ENCODE data around the gene TM4SF4. TPM values are rescaled to one million over a fixed set of nuclear protein-coding genes. Genes with fewer than 3 reads are reported as not detected.
A peak's percentile ranks its signal among the peaks of the same experiment; 100 is the strongest.

TM4SF4 gene
- total RNA-seq, 3 donors from 2014 or later = 0.14 to 7.1 TPM; not detected in 1

GRCh38 chr3:149527531-149528339 lies 53.2 kb downstream of the TM4SF4 start:
- TF ChIP-seq, protein P1, sequence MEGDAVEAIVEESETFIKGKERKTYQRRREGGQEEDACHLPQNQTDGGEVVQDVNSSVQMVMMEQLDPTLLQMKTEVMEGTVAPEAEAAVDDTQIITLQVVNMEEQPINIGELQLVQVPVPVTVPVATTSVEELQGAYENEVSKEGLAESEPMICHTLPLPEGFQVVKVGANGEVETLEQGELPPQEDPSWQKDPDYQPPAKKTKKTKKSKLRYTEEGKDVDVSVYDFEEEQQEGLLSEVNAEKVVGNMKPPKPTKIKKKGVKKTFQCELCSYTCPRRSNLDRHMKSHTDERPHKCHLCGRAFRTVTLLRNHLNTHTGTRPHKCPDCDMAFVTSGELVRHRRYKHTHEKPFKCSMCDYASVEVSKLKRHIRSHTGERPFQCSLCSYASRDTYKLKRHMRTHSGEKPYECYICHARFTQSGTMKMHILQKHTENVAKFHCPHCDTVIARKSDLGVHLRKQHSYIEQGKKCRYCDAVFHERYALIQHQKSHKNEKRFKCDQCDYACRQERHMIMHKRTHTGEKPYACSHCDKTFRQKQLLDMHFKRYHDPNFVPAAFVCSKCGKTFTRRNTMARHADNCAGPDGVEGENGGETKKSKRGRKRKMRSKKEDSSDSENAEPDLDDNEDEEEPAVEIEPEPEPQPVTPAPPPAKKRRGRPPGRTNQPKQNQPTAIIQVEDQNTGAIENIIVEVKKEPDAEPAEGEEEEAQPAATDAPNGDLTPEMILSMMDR (IDR thresholded peaks at IDR 0.05) = no peak
- Histone ChIP-seq H3K4me1 (ENCODE audit: low read depth) (peaks cover 9% of the 10 kb centered on the region), H3K9me3 (no peaks in the 10 kb centered on the region), H3K4me3 (no peak overlapping the region), H3K36me3 (ENCODE audit: low read depth) (no peaks in the 10 kb centered on the region)
- intact Hi-C loops (cut with DNase I, micrococcal nuclease) = loop anchor here in 1 of 2 donors (5.0 kb wide), 1 partner anchor 130 kb away; the partner anchor contains the start of gene WWTR1
- no peak for DNase-seq
- ATAC-seq = peak; percentile 61

DNA sequence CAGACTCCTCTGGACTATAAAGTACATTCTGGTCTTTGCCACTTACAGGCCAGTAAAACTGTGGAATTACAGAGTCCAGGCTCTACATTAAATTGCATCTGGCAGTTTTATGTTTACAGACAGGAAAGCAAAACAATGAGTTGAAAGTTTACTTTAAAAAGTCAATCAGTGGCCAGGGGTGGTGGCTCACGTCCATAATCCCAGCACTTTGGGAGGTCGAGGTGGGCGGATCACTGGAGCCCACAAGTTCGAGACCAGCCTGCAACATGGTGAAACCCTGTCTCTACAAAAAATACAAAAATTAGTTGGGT lies 53.8 kb downstream of the TM4SF4 start:
- DNase-seq (peak in 1 of 3 donors; percentile 27), ATAC-seq (peak; percentile 83)
- intact Hi-C loops (cut with DNase I, micrococcal nuclease) = loop anchor here in 1 of 2 donors (5.0 kb wide), 1 partner anchor 129 kb away; the partner anchor contains the start of gene WWTR1
- no peaks in the 10 kb centered on the region for H3K9me3 ChIP-seq
- no peak overlapping the region for H3K4me3 ChIP-seq
- TF ChIP-seq, protein P1 (IDR thresholded peaks at IDR 0.05) = no peak
- H3K4me1 ChIP-seq (ENCODE audit: low read depth) = peaks cover 9% of the 10 kb centered on the region
- no peaks in the 10 kb centered on the region for H3K36me3 ChIP-seq (ENCODE audit: low read depth)

- TF ChIP-seq, protein P1 (IDR thresholded peaks at IDR 0.05) = no peak
- no peak for ATAC-seq
- Histone ChIP-seq H3K36me3 (ENCODE audit: low read depth) (no peaks in the 10 kb centered on the region), H3K4me1 (ENCODE audit: low read depth) (peaks cover 9% of the 10 kb centered on the region), H3K9me3 (no peaks in the 10 kb centered on the region), H3K4me3 (no peak overlapping the region)
- intact Hi-C loops (cut with DNase I, micrococcal nuclease) = loop anchor here in 1 of 2 donors (5.0 kb wide), 1 partner anchor 128 kb away; the partner anchor contains the start of gene WWTR1
- no peak for DNase-seq
Observed at GRCh38 chr3:149529099-149529498, 54.6 kb downstream of the TM4SF4 start.

GRCh38 chr3:149532489-149533180 lies 58.1 kb downstream of the TM4SF4 start:
- ATAC-seq (no peak), DNase-seq (no peak)
- Histone ChIP-seq H3K4me3 (no peak overlapping the region), H3K36me3 (ENCODE audit: low read depth) (no peaks in the 10 kb centered on the region), H3K9me3 (no peaks in the 10 kb centered on the region), H3K4me1 (ENCODE audit: low read depth) (peaks cover 8% of the 10 kb centered on the region)
- intact Hi-C loops (cut with DNase I, micrococcal nuclease) = loop anchor here in 1 of 2 donors (10.0 kb wide), 1 partner anchor 122 kb away; the partner anchor contains the start of gene WWTR1
- TF ChIP-seq, protein P1 (IDR thresholded peaks at IDR 0.05) = no peak

- Histone ChIP-seq H3K9me3 (no peaks in the 10 kb centered on the region), H3K36me3 (ENCODE audit: low read depth) (no peaks in the 10 kb centered on the region), H3K4me3 (no peak overlapping the region), H3K4me1 (ENCODE audit: low read depth) (no peaks in the 10 kb centered on the region)
- TF ChIP-seq, protein P1 (IDR thresholded peaks at IDR 0.05) = no peak
- DNase-seq (no peak), ATAC-seq (no peak)
- intact Hi-C loops (cut with DNase I, micrococcal nuclease) = loop anchor here in 1 of 2 donors (10.0 kb wide), 1 partner anchor 121 kb away; the partner anchor contains the start of gene WWTR1
Observed at GRCh38 chr3:149534082-149534481, 59.6 kb downstream of the TM4SF4 start.

Data from mucosa of descending colon (tissue), 3 donors.